GM23338 (cell line): ENCODE measurements around the gene CACNB2. TPM values are rescaled to one million over a fixed set of nuclear protein-coding genes. Genes with fewer than 3 reads are reported as not detected.

Experiments
- ATAC-seq: fragments of 200-7000 bp; cut with Tn5 transposase; 3 replicates; pipeline ENCODE4 v1.9.1; 2020
- DNase-seq: peaks from one replicate; pipeline ENCODE4 v3.0.0-alpha.2; 2015; ENCODE audit warnings: low spot score
- H2AFZ ChIP-seq: fragments of 200-600 bp; sonication (generic); 2 replicates; pipeline ENCODE4 v1.8.0; 2016; ENCODE audit warnings: antibody characterized with exemption, mild to moderate bottlenecking, moderate library complexity
- H3F3A ChIP-seq: fragments of 200-600 bp; sonication (generic); replicated peaks from 2 replicates; pipeline ENCODE4 v1.8.0; 2017; ENCODE audit warnings: antibody characterized with exemption, mixed run types, low read depth
- H3K27ac ChIP-seq: fragments of 200-600 bp; sonication (generic); 2 replicates; pipeline ENCODE4 v1.6.1; 2016; ENCODE audit warnings: low read depth
- H3K27me3 ChIP-seq: fragments of 200-600 bp; sonication (generic); 2 replicates; pipeline ENCODE4 v1.8.0; 2016; ENCODE audit warnings: mild to moderate bottlenecking, mixed run types, moderate library complexity; ENCODE audit not compliant: insufficient read depth
- H3K36me3 ChIP-seq: fragments of 200-600 bp; sonication (generic); 2 replicates; pipeline ENCODE4 v1.8.0; 2016; ENCODE audit warnings: mild to moderate bottlenecking; ENCODE audit not compliant: insufficient read depth
- H3K4me1 ChIP-seq: fragments of 200-600 bp; sonication (generic); 2 replicates; pipeline ENCODE4 v1.8.0; 2016; ENCODE audit warnings: mild to moderate bottlenecking, moderate library complexity; ENCODE audit not compliant: insufficient read depth
- H3K4me2 ChIP-seq: fragments of 200-600 bp; sonication (generic); 2 replicates; pipeline ENCODE4 v1.7.1; 2017; ENCODE audit warnings: mixed run types
- H3K4me3 ChIP-seq: fragments of 200-600 bp; sonication (generic); 2 replicates; pipeline ENCODE4 v1.6.1; 2016; ENCODE audit warnings: mixed run types
- H3K79me2 ChIP-seq: fragments of 200-600 bp; sonication (generic); replicated peaks from 2 replicates; pipeline ENCODE4 v1.8.0; 2017; ENCODE audit warnings: mild to moderate bottlenecking; ENCODE audit not compliant: insufficient read depth
- H3K9me2 ChIP-seq: fragments of 200-600 bp; sonication (generic); 2 replicates; pipeline ENCODE4 v1.8.0; 2017; ENCODE audit not compliant: insufficient read depth
- H4K20me1 ChIP-seq: fragments of 200-600 bp; sonication (generic); replicated peaks from 2 replicates; pipeline ENCODE4 v1.8.0; 2017; ENCODE audit warnings: mild to moderate bottlenecking; ENCODE audit not compliant: insufficient read depth
- H3K27ac Mint-ChIP-seq: 2 replicates; pipeline ENCODE4 v1.8.0; 2020; ENCODE audit warnings: inconsistent platforms, mild to moderate bottlenecking, moderate library complexity, mixed read lengths
- H3K27me3 Mint-ChIP-seq: 3 replicates; pipeline ENCODE4 v1.8.0; 2022; ENCODE audit warnings: low read depth, mild to moderate bottlenecking, moderate library complexity, mixed read lengths, inconsistent platforms; ENCODE audit not compliant: insufficient read depth, poor library complexity
- H3K36me3 Mint-ChIP-seq: 3 replicates; pipeline ENCODE4 v1.8.0; 2021; ENCODE audit warnings: low read depth, mild to moderate bottlenecking, inconsistent platforms, moderate library complexity, mixed read lengths
- H3K4me1 Mint-ChIP-seq: 3 replicates; pipeline ENCODE4 v1.8.0; 2020; ENCODE audit warnings: mild to moderate bottlenecking, inconsistent platforms, mixed read lengths
- H3K4me3 Mint-ChIP-seq: 3 replicates; pipeline ENCODE4 v1.8.0; 2021; ENCODE audit warnings: moderate library complexity, mild to moderate bottlenecking, inconsistent platforms, mixed read lengths
- H3K9me3 Mint-ChIP-seq: 3 replicates; pipeline ENCODE4 v1.8.0; 2020; ENCODE audit warnings: moderate library complexity, mild to moderate bottlenecking, inconsistent platforms, mixed read lengths
- JUNB ChIP-seq: IDR thresholded peaks from one replicate; pipeline ENCODE4 v1.6.1; 2016; ENCODE audit warnings: antibody characterized with exemption; ENCODE audit not compliant: unreplicated experiment
- STAT1 ChIP-seq: IDR thresholded peaks from one replicate; pipeline ENCODE4 v1.6.1; 2016; ENCODE audit warnings: antibody characterized with exemption; ENCODE audit not compliant: unreplicated experiment
- ZNF114 ChIP-seq: fragments of 250-450 bp; sonication (Bioruptor Pico); IDR thresholded peaks from 2 replicates; pipeline ENCODE4 v1.5.0; 2020; ENCODE audit warnings: mild to moderate bottlenecking, moderate library complexity
- polyA plus RNA-seq: library from polyadenylated mRNA; unstranded; fragments of >200 nt; fragmentation: Nextera tagmentation; extraction: Ambion mirVana; gene quantifications from 2 replicates; pipeline ENCODE4 v1.2.1, GENCODE V29; 2016
- total RNA-seq: library from RNA; depleted of rRNA; stranded (reverse); fragments of >200 nt; shearing (Covaris generic); gene quantifications from 2 replicates; pipeline ENCODE4 v1.2.3, GENCODE V29; 2014
- TF ChIP-seq, protein P1 (sequence below): IDR thresholded peaks from 2 replicates; pipeline ENCODE4 v1.6.1; 2016; ENCODE audit warnings: antibody characterized with exemption
- TF ChIP-seq, protein P2 (sequence below): fragments of 250-450 bp; sonication (Bioruptor Pico); IDR thresholded peaks from 2 replicates; pipeline ENCODE4 v1.5.0; 2020; ENCODE audit warnings: mild to moderate bottlenecking, moderate library complexity

The CACNB2 gene
- total and polyA plus RNA-seq, 2 experiments from 2014 or later: 5.0 to 5.9 TPM

DNA sequence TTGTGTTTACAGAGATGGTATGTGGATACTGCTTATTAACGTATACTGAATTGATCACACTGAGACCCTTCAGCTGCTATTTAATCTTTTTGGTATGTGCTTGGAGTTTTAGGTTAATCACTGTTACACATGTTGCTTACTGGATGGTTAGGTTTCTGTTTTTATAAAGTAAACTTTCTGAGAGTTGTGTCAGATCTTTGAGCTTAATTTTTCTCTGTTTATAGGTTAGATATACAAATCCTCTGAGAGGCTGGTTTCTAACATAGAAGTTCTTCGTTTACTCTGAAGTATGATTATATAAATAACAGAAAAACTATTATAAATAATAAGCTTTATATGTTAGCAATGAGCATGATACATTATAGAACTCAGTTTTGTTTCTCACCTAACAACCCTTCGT lies 388.1 kb downstream of the CACNB2 start:
- no peaks in the 10 kb centered on the region for H3K36me3 ChIP-seq
- H3K4me2 ChIP-seq: no peak overlapping the region
- H3K9me3 Mint-ChIP-seq: peaks cover 7% of the 10 kb centered on the region
- H3K36me3 Mint-ChIP-seq: peaks cover 19% of the 10 kb centered on the region
- H3F3A ChIP-seq: no peaks in the 10 kb centered on the region
- no peak overlapping the region for H3K4me3 Mint-ChIP-seq
- no peak overlapping the region for H2AFZ ChIP-seq
- no peaks in the 10 kb centered on the region for H3K9me2 ChIP-seq
- H3K79me2 ChIP-seq: no peaks in the 10 kb centered on the region
- no peaks in the 10 kb centered on the region for H3K27me3 ChIP-seq
- H3K27ac Mint-ChIP-seq: no peak overlapping the region
- H3K4me3 ChIP-seq: no peak overlapping the region
- H3K4me1 ChIP-seq: no peaks in the 10 kb centered on the region
- no peak for ATAC-seq
- H3K27ac ChIP-seq: no peak overlapping the region
- TF ChIP-seq STAT1: no peak
- TF ChIP-seq, protein P1, sequence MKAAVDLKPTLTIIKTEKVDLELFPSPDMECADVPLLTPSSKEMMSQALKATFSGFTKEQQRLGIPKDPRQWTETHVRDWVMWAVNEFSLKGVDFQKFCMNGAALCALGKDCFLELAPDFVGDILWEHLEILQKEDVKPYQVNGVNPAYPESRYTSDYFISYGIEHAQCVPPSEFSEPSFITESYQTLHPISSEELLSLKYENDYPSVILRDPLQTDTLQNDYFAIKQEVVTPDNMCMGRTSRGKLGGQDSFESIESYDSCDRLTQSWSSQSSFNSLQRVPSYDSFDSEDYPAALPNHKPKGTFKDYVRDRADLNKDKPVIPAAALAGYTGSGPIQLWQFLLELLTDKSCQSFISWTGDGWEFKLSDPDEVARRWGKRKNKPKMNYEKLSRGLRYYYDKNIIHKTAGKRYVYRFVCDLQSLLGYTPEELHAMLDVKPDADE: no peak
- no peaks in the 10 kb centered on the region; the same call in 1 of the 2 replicates for H4K20me1 ChIP-seq
- H3K27me3 Mint-ChIP-seq: no peaks in the 10 kb centered on the region
- no peak for DNase-seq
- H3K4me1 Mint-ChIP-seq: peaks cover 5% of the 10 kb centered on the region; the same call in 2 of the 3 replicates

DNA sequence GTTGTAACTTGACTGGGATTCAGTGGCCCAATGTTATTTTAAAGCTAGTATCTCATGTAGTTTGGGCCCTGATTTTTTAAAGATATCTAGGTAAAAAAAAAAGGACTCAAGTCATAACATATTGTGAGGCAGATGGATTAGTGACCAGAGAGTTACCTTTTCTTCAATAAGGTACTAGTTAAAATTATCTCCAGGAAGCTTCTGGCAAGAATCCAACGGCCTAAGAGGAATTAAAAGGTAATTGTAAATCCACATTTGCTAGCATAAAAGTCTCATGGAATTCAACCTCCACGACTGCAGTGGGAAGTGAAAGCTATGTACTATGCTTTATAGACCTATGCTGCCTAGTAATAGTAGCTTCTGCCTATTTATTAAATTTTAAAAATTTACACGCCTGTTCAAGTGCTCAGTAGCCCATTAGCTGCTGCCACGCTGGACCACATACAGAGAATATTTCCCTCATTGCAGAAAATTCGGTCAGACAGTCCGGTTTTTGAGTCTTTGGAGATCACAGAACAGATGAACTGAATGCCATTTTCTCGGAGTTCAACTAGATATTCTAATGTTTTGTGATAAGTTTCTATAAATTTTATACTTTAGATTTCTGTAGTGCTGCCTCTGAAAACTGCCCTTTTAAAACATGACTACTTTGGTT lies 392.8 kb downstream of the CACNB2 start:
- no peak for ATAC-seq
- no peak overlapping the region for H3K4me3 Mint-ChIP-seq
- TF ChIP-seq, protein P1: no peak
- Histone ChIP-seq H3K79me2 (no peaks in the 10 kb centered on the region), H3K27ac (no peak overlapping the region), H3F3A (no peaks in the 10 kb centered on the region), H3K27me3 (no peaks in the 10 kb centered on the region), H3K4me2 (no peak overlapping the region), H2AFZ (no peak overlapping the region), H3K9me2 (no peaks in the 10 kb centered on the region), H4K20me1 (no peaks in the 10 kb centered on the region), H3K4me1 (no peaks in the 10 kb centered on the region), H3K4me3 (no peak overlapping the region), H3K36me3 (no peaks in the 10 kb centered on the region)
- no peak overlapping the region for H3K27ac Mint-ChIP-seq
- H3K27me3 Mint-ChIP-seq: no peaks in the 10 kb centered on the region
- DNase-seq: no peak
- peaks cover 7% of the 10 kb centered on the region for H3K9me3 Mint-ChIP-seq
- H3K36me3 Mint-ChIP-seq: peaks cover 34% of the 10 kb centered on the region
- H3K4me1 Mint-ChIP-seq: no peaks in the 10 kb centered on the region

DNA sequence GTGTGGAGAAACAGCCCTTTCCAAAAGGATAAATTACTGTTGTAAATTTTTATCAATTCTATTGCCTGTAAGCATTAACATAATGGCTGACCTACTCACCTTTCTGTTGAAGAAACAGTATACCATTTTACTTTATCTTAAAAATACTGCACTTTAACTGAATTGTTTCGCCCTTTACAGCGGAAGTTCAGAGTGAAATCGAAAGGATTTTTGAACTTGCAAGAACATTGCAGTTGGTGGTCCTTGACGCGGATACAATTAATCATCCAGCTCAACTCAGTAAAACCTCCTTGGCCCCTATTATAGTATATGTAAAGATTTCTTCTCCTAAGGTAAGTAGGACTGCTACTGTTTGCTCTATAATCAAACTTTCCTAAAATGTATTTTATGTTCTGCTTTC lies 393.7 kb downstream of the CACNB2 start:
- H3K9me3 Mint-ChIP-seq: peaks cover 7% of the 10 kb centered on the region
- peaks cover 34% of the 10 kb centered on the region for H3K36me3 Mint-ChIP-seq
- DNase-seq (no peak), ATAC-seq (no peak)
- no peaks in the 10 kb centered on the region for H3K79me2 ChIP-seq
- no peak overlapping the region for H3K27ac ChIP-seq
- no peaks in the 10 kb centered on the region for H3F3A ChIP-seq
- no peak overlapping the region for H3K4me3 Mint-ChIP-seq
- no peaks in the 10 kb centered on the region for H3K27me3 ChIP-seq
- no peak overlapping the region for H3K4me2 ChIP-seq
- no peak overlapping the region for H2AFZ ChIP-seq
- H3K9me2 ChIP-seq: no peaks in the 10 kb centered on the region
- no peak overlapping the region for H3K4me3 ChIP-seq
- H4K20me1 ChIP-seq: no peaks in the 10 kb centered on the region
- H3K36me3 ChIP-seq: no peaks in the 10 kb centered on the region
- H3K4me1 ChIP-seq: no peaks in the 10 kb centered on the region
- no peak overlapping the region for H3K27ac Mint-ChIP-seq
- H3K4me1 Mint-ChIP-seq: no peaks in the 10 kb centered on the region
- no peaks in the 10 kb centered on the region for H3K27me3 Mint-ChIP-seq
- TF ChIP-seq, protein P2, sequence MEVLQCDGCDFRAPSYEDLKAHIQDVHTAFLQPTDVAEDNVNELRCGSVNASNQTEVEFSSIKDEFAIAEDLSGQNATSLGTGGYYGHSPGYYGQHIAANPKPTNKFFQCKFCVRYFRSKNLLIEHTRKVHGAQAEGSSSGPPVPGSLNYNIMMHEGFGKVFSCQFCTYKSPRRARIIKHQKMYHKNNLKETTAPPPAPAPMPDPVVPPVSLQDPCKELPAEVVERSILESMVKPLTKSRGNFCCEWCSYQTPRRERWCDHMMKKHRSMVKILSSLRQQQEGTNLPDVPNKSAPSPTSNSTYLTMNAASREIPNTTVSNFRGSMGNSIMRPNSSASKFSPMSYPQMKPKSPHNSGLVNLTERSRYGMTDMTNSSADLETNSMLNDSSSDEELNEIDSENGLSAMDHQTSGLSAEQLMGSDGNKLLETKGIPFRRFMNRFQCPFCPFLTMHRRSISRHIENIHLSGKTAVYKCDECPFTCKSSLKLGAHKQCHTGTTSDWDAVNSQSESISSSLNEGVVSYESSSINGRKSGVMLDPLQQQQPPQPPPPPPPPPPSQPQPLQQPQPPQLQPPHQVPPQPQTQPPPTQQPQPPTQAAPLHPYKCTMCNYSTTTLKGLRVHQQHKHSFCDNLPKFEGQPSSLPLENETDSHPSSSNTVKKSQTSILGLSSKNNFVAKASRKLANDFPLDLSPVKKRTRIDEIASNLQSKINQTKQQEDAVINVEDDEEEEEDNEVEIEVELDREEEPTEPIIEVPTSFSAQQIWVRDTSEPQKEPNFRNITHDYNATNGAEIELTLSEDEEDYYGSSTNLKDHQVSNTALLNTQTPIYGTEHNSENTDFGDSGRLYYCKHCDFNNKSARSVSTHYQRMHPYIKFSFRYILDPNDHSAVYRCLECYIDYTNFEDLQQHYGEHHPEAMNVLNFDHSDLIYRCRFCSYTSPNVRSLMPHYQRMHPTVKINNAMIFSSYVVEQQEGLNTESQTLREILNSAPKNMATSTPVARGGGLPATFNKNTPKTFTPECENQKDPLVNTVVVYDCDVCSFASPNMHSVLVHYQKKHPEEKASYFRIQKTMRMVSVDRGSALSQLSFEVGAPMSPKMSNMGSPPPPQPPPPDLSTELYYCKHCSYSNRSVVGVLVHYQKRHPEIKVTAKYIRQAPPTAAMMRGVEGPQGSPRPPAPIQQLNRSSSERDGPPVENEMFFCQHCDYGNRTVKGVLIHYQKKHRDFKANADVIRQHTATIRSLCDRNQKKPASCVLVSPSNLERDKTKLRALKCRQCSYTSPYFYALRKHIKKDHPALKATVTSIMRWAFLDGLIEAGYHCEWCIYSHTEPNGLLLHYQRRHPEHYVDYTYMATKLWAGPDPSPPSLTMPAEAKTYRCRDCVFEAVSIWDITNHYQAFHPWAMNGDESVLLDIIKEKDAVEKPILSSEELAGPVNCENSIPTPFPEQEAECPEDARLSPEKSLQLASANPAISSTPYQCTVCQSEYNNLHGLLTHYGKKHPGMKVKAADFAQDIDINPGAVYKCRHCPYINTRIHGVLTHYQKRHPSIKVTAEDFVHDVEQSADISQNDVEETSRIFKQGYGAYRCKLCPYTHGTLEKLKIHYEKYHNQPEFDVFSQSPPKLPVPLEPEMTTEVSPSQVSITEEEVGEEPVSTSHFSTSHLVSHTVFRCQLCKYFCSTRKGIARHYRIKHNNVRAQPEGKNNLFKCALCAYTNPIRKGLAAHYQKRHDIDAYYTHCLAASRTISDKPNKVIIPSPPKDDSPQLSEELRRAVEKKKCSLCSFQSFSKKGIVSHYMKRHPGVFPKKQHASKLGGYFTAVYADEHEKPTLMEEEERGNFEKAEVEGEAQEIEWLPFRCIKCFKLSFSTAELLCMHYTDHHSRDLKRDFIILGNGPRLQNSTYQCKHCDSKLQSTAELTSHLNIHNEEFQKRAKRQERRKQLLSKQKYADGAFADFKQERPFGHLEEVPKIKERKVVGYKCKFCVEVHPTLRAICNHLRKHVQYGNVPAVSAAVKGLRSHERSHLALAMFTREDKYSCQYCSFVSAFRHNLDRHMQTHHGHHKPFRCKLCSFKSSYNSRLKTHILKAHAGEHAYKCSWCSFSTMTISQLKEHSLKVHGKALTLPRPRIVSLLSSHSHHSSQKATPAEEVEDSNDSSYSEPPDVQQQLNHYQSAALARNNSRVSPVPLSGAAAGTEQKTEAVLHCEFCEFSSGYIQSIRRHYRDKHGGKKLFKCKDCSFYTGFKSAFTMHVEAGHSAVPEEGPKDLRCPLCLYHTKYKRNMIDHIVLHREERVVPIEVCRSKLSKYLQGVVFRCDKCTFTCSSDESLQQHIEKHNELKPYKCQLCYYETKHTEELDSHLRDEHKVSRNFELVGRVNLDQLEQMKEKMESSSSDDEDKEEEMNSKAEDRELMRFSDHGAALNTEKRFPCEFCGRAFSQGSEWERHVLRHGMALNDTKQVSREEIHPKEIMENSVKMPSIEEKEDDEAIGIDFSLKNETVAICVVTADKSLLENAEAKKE: no peak
- TF ChIP-seq, protein P1: no peak
- TF ChIP-seq JUNB (no peak), ZNF114 (CRISPR knock-in tag) (no peak), STAT1 (no peak)
